ENCODE results near the gene NEDD4L.

The NEDD4L gene

GRCh38 chr18:58267493-58267892 lies 223.5 kb downstream of the NEDD4L start:
- no peak overlapping the region; the same call in 1 of the 2 replicates for H3K27ac ChIP-seq
- CTCF ChIA-PET = no interaction called here
- DNase-seq (ENCODE audit: low spot score) = no peak
- POLR2A ChIA-PET (ENCODE audit: low non-redundant PET) = no interaction called here
- no peak for TF ChIP-seq CTCF (conservative IDR thresholded peaks at IDR 0.05; ENCODE audit: low read depth)

GRCh38 chr18:58268849-58269248 lies 224.8 kb downstream of the NEDD4L start:
- POLR2A ChIA-PET (ENCODE audit: low non-redundant PET) = no interaction called here
- CTCF ChIA-PET = no interaction called here
- no peak for TF ChIP-seq CTCF (conservative IDR thresholded peaks at IDR 0.05; ENCODE audit: low read depth)
- H3K27ac ChIP-seq = peak overlapping the region; percentile 66
- DNase-seq (ENCODE audit: low spot score) = peak; percentile 66

- H3K27ac ChIP-seq = peak overlapping the region; percentile 75
- DNase-seq (ENCODE audit: low spot score) = peak; percentile 51
- POLR2A ChIA-PET (ENCODE audit: low non-redundant PET) = no interaction called here
- no peak for TF ChIP-seq CTCF (conservative IDR thresholded peaks at IDR 0.05; ENCODE audit: low read depth)
- CTCF ChIA-PET = no interaction called here
These were observed 225.9 kb downstream of the NEDD4L start for GRCh38 chr18:58269931-58270330.

GRCh38 chr18:58270396-58270795 lies 226.4 kb downstream of the NEDD4L start:
- no peak for TF ChIP-seq CTCF (conservative IDR thresholded peaks at IDR 0.05; ENCODE audit: low read depth)
- ChIA-PET CTCF (interaction anchor here (1.0 kb wide), 1 partner anchor 12 kb away, joined by 3 read pairs; no protein-coding TSS in a partner anchor), POLR2A (ENCODE audit: low non-redundant PET) (no interaction called here)
- peak overlapping the region; percentile 75 for H3K27ac ChIP-seq
- DNase-seq (ENCODE audit: low spot score) = no peak

- CTCF ChIA-PET = interaction anchor here (0.7 kb wide), 1 partner anchor 429 kb away, joined by 3 read pairs; no protein-coding TSS in a partner anchor
These were observed 227.7 kb downstream of the NEDD4L start for GRCh38 chr18:58271770-58272169.

GRCh38 chr18:58272209-58272608 lies 228.2 kb downstream of the NEDD4L start:
- POLR2A ChIA-PET (ENCODE audit: low non-redundant PET) = no interaction called here

More at GRCh38 chr18:58271770-58272169, 227.7 kb downstream of the NEDD4L start:
- H3K27ac ChIP-seq = no peak overlapping the region
- POLR2A ChIA-PET (ENCODE audit: low non-redundant PET) = no interaction called here
- TF ChIP-seq CTCF (conservative IDR thresholded peaks at IDR 0.05; ENCODE audit: low read depth) = no peak
- no peak for DNase-seq (ENCODE audit: low spot score)

More at GRCh38 chr18:58272209-58272608, 228.2 kb downstream of the NEDD4L start:
- no peak overlapping the region for H3K27ac ChIP-seq
- no peak for DNase-seq (ENCODE audit: low spot score)
- CTCF ChIA-PET = interaction anchor here (0.7 kb wide), 1 partner anchor 429 kb away, joined by 3 read pairs; no protein-coding TSS in a partner anchor
- no peak for TF ChIP-seq CTCF (conservative IDR thresholded peaks at IDR 0.05; ENCODE audit: low read depth)
